HEK293 (cell line): Measurements from ENCODE around the gene CACNA2D3.

Source experiments
- CTCF ChIA-PET: fragments of 350-600 bp; formaldehyde crosslinking; extraction: SDS; loops from one replicate; lab custom pipeline; 2021; ENCODE audit warnings: antibody characterized with exemption; lab: Yijun Ruan, JAX
- POLR2A ChIA-PET: fragments of 300-600 bp; formaldehyde crosslinking; extraction: SDS; loops from one replicate; lab custom pipeline; 2020; ENCODE audit warnings: antibody characterized with exemption, inconsistent platforms; lab: Yijun Ruan, JAX
- H3K27ac ChIP-seq: fragments of 200-500 bp; sonication (Bioruptor generic); 2 replicates; pipeline ENCODE4 v1.5.1; 2014; ENCODE audit warnings: low read depth, low read length, control low read depth, inconsistent platforms; ENCODE audit errors: extremely low read depth
- H3K36me3 ChIP-seq, 2 experiments: fragments of 200-500 bp in 1 of 2; sonication (Bioruptor generic) in 1 of 2; 1 replicate in 1 of 2; 2 replicates in 1 of 2; pipeline ENCODE4 v1.5.1; 2014 to 2017; ENCODE audit warnings: inconsistent platforms in 2 of 2, low read length in 2 of 2; ENCODE audit not compliant: control insufficient read depth in 2 of 2, insufficient read depth in 1 of 2
- H3K4me1 ChIP-seq: fragments of 200-500 bp; sonication (Bioruptor generic); 2 replicates; pipeline ENCODE4 v1.5.1; 2014; ENCODE audit warnings: mild to moderate bottlenecking, low read length, inconsistent platforms; ENCODE audit not compliant: control insufficient read depth, insufficient read depth
- H3K4me3 ChIP-seq: 2 replicates; pipeline ENCODE4 v1.5.1; 2011; ENCODE audit warnings: low read depth, mild to moderate bottlenecking, control low read depth, low read length, moderate library complexity
- H3K9me3 ChIP-seq: fragments of 200-500 bp; sonication (Bioruptor generic); 2 replicates; pipeline ENCODE4 v1.5.1; 2014; ENCODE audit warnings: low read depth, low read length, inconsistent platforms; ENCODE audit not compliant: control insufficient read depth, insufficient read depth
- EGR2 ChIP-seq: fragments of 450-650 bp; formaldehyde crosslinking; IDR thresholded peaks from 2 replicates; pipeline ENCODE4 v1.5.1; 2016; ENCODE audit warnings: low read depth, missing biosample characterization, missing genetic modification characterization
- PRDM4 ChIP-seq: fragments of 450-650 bp; formaldehyde crosslinking; IDR thresholded peaks from 2 replicates; pipeline ENCODE4 v1.5.1; 2017; ENCODE audit warnings: missing biosample characterization, missing genetic modification characterization
- SP3 ChIP-seq: fragments of 450-650 bp; formaldehyde crosslinking; IDR thresholded peaks from 2 replicates; pipeline ENCODE4 v1.5.1; 2016; ENCODE audit warnings: missing biosample characterization, missing genetic modification characterization
- SP7 ChIP-seq: fragments of 450-650 bp; formaldehyde crosslinking; IDR thresholded peaks from 2 replicates; pipeline ENCODE4 v1.5.1; 2016; ENCODE audit warnings: missing biosample characterization, missing genetic modification characterization
- ZBTB10 ChIP-seq: fragments of 450-650 bp; formaldehyde crosslinking; IDR thresholded peaks from 2 replicates; pipeline ENCODE4 v1.5.1; 2016; ENCODE audit warnings: missing biosample characterization, missing genetic modification characterization
- ZBTB17 ChIP-seq: fragments of 450-650 bp; formaldehyde crosslinking; IDR thresholded peaks from 2 replicates; pipeline ENCODE4 v1.5.1; 2016; ENCODE audit warnings: missing biosample characterization, missing genetic modification characterization
- ZFHX2 ChIP-seq: fragments of 450-650 bp; formaldehyde crosslinking; conservative IDR thresholded peaks from 2 replicates; pipeline ENCODE4 v1.5.1; 2016; ENCODE audit warnings: missing biosample characterization, missing genetic modification characterization
- ZNF133 ChIP-seq: fragments of 450-650 bp; formaldehyde crosslinking; IDR thresholded peaks from 2 replicates; pipeline ENCODE4 v1.5.1; 2016; ENCODE audit warnings: missing biosample characterization, missing genetic modification characterization
- ZNF174 ChIP-seq: fragments of 450-650 bp; formaldehyde crosslinking; IDR thresholded peaks from 2 replicates; pipeline ENCODE4 v1.5.0; 2017; ENCODE audit warnings: missing biosample characterization, mild to moderate bottlenecking, missing genetic modification characterization
- ZNF266 ChIP-seq: fragments of 450-650 bp; formaldehyde crosslinking; IDR thresholded peaks from 2 replicates; pipeline ENCODE4 v1.5.1; 2016; ENCODE audit warnings: missing biosample characterization, missing genetic modification characterization, low read depth
- ZNF37A ChIP-seq: fragments of 450-650 bp; IDR thresholded peaks from 2 replicates; pipeline ENCODE4 v1.5.1; 2018; ENCODE audit warnings: missing biosample characterization, missing genetic modification characterization
- ZNF416 ChIP-seq: fragments of 450-650 bp; formaldehyde crosslinking; IDR thresholded peaks from 2 replicates; pipeline ENCODE4 v1.5.1; 2016; ENCODE audit warnings: missing biosample characterization, missing genetic modification characterization
- ZNF433 ChIP-seq: fragments of 450-650 bp; formaldehyde crosslinking; IDR thresholded peaks from 2 replicates; pipeline ENCODE4 v1.5.1; 2016; ENCODE audit warnings: missing biosample characterization, missing genetic modification characterization, low read depth
- ZNF513 ChIP-seq: fragments of 450-650 bp; IDR thresholded peaks from 2 replicates; pipeline ENCODE4 v1.5.1; 2018; ENCODE audit warnings: missing biosample characterization, missing genetic modification characterization
- ZNF529 ChIP-seq: fragments of 450-650 bp; formaldehyde crosslinking; IDR thresholded peaks from 2 replicates; pipeline ENCODE4 v1.5.1; 2017; ENCODE audit warnings: missing genetic modification characterization, missing biosample characterization; ENCODE audit not compliant: insufficient replicate concordance
- ZNF560 ChIP-seq: fragments of 450-650 bp; formaldehyde crosslinking; IDR thresholded peaks from 2 replicates; pipeline ENCODE4 v1.5.1; 2017; ENCODE audit warnings: missing biosample characterization, missing genetic modification characterization, borderline replicate concordance
- ZNF639 ChIP-seq: fragments of 450-650 bp; formaldehyde crosslinking; IDR thresholded peaks from 2 replicates; pipeline ENCODE4 v1.5.1; 2016; ENCODE audit warnings: missing biosample characterization, missing genetic modification characterization
- ZNF747 ChIP-seq: fragments of 450-650 bp; formaldehyde crosslinking; IDR thresholded peaks from 2 replicates; pipeline ENCODE4 v1.5.1; 2016; ENCODE audit warnings: missing biosample characterization, missing genetic modification characterization
- ZNF768 ChIP-seq: fragments of 450-650 bp; formaldehyde crosslinking; IDR thresholded peaks from 2 replicates; pipeline ENCODE4 v1.5.1; 2018; ENCODE audit warnings: missing biosample characterization, mild to moderate bottlenecking, missing genetic modification characterization
- ZNF792 ChIP-seq: fragments of 450-650 bp; formaldehyde crosslinking; IDR thresholded peaks from 2 replicates; pipeline ENCODE4 v1.5.1; 2016; ENCODE audit warnings: missing biosample characterization, missing genetic modification characterization
- TF ChIP-seq, protein P1 (sequence below): fragments of 450-650 bp; formaldehyde crosslinking; IDR thresholded peaks from 2 replicates; pipeline ENCODE4 v1.5.1; 2016; ENCODE audit warnings: missing biosample characterization, missing genetic modification characterization, borderline replicate concordance
- TF ChIP-seq, protein P2 (sequence below): fragments of 450-650 bp; formaldehyde crosslinking; IDR thresholded peaks from 2 replicates; pipeline ENCODE4 v1.5.1; 2016; ENCODE audit warnings: missing biosample characterization, missing genetic modification characterization

Gene CACNA2D3

DNA sequence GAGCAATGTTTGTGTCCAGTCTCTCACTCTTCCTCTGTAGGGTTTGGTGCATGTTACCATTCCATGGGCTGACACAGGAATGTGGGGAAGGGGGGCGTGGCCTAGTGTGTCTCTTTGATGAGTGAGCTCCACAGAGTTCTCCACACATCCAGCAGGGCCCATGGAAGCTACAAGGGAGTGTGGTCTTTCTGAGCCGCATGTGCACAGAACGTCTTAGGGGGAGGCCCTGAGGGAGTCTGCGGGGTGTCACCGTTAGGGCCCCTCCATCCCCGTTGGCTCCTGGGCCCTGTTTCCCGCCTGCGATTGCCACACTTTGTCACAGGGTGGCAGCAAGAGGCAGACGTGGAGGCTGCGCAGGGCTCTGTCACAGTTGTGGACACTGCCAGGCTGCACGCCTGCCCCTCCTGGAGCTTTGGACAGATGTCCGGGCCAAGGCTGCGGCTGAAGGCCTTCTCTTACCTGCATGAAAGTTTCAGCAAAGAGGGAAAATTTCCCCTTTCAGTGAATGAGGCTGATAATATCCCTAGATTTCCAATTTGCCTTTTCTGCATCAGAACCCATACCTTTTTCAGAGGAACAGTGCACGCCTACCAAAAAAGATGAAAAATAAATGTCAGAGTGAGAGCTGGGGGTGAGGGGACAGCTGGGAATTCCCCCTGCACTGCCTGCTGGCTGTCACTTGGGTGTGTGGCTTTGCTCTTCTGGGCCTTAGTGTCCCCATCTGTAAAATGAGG is 24.3 kb downstream of the CACNA2D3 start (continued):
- TF ChIP-seq ZNF513 (tag by site-specific recombination) = no peak
- no peak for TF ChIP-seq ZNF416 (tag by site-specific recombination)
- TF ChIP-seq PRDM4 = no peak
- no peak for TF ChIP-seq ZNF174 (tag by site-specific recombination)
- no peak for TF ChIP-seq ZNF747 (tag by site-specific recombination)
- TF ChIP-seq ZNF560 (tag by site-specific recombination) = no peak
- no peak for TF ChIP-seq ZNF266 (tag by site-specific recombination)
- no peak for TF ChIP-seq ZBTB10 (tag by site-specific recombination)
- TF ChIP-seq SP7 (tag by site-specific recombination) = no peak
- TF ChIP-seq ZNF768 (tag by site-specific recombination) = no peak
- TF ChIP-seq ZFHX2 (tag by site-specific recombination) = no peak
- TF ChIP-seq SP3 (tag by site-specific recombination) = no peak

GRCh38 chr3:54150864-54151467 is 28.6 kb downstream of the CACNA2D3 start:
- no peaks in the 10 kb centered on the region for H3K4me1 ChIP-seq
- no peak overlapping the region for H3K4me3 ChIP-seq
- H3K9me3 ChIP-seq = no peaks in the 10 kb centered on the region
- POLR2A ChIA-PET = no interaction called here
- CTCF ChIA-PET = no interaction called here
- no peaks in the 10 kb centered on the region for H3K36me3 ChIP-seq
- H3K27ac ChIP-seq = no peak overlapping the region
- peak; percentile 99 for TF ChIP-seq ZBTB17 (tag by site-specific recombination)
- TF ChIP-seq ZNF529 (tag by site-specific recombination) = no peak
- TF ChIP-seq ZNF792 (tag by site-specific recombination) = no peak
- TF ChIP-seq ZNF639 (tag by site-specific recombination) = no peak
- TF ChIP-seq ZNF433 (tag by site-specific recombination) = no peak
- TF ChIP-seq ZNF133 (tag by site-specific recombination) = 0 out of 2 replicates have a peak, but pooled peaks have one; percentile 18
- TF ChIP-seq, protein P1, sequence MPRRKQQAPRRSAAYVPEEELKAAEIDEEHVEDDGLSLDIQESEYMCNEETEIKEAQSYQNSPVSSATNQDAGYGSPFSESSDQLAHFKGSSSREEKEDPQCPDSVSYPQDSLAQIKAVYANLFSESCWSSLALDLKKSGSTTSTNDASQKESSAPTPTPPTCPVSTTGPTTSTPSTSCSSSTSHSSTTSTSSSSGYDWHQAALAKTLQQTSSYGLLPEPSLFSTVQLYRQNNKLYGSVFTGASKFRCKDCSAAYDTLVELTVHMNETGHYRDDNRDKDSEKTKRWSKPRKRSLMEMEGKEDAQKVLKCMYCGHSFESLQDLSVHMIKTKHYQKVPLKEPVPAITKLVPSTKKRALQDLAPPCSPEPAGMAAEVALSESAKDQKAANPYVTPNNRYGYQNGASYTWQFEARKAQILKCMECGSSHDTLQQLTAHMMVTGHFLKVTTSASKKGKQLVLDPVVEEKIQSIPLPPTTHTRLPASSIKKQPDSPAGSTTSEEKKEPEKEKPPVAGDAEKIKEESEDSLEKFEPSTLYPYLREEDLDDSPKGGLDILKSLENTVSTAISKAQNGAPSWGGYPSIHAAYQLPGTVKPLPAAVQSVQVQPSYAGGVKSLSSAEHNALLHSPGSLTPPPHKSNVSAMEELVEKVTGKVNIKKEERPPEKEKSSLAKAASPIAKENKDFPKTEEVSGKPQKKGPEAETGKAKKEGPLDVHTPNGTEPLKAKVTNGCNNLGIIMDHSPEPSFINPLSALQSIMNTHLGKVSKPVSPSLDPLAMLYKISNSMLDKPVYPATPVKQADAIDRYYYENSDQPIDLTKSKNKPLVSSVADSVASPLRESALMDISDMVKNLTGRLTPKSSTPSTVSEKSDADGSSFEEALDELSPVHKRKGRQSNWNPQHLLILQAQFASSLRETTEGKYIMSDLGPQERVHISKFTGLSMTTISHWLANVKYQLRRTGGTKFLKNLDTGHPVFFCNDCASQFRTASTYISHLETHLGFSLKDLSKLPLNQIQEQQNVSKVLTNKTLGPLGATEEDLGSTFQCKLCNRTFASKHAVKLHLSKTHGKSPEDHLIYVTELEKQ (tag by site-specific recombination) = no peak
- no peak for TF ChIP-seq ZNF37A (tag by site-specific recombination)
- 0 out of 2 replicates have a peak, but pooled peaks have one; percentile 18 for TF ChIP-seq EGR2 (tag by site-specific recombination)
- TF ChIP-seq, protein P2, sequence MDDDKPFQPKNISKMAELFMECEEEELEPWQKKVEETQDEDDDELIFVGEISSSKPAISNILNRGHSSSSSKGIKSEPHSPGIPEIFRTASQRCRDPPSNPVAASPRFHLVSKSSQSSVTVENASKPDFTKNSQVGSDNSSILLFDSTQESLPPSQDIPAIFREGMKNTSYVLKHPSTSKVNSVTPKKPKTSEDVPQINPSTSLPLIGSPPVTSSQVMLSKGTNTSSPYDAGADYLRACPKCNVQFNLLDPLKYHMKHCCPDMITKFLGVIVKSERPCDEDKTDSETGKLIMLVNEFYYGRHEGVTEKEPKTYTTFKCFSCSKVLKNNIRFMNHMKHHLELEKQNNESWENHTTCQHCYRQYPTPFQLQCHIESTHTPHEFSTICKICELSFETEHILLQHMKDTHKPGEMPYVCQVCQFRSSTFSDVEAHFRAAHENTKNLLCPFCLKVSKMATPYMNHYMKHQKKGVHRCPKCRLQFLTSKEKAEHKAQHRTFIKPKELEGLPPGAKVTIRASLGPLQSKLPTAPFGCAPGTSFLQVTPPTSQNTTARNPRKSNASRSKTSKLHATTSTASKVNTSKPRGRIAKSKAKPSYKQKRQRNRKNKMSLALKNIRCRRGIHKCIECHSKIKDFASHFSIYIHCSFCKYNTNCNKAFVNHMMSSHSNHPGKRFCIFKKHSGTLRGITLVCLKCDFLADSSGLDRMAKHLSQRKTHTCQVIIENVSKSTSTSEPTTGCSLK (tag by site-specific recombination) = no peak
